Activated CD8-positive, alpha-beta memory T cell treated with anti-CD3 and anti-CD28 coated beads, Interleukin-2, amount 10 ng/mL, durations not matched to agents 7 days and 5 days (primary cell): ENCODE data around the gene NFKBIA. TPM values are rescaled to one million over a fixed set of nuclear protein-coding genes. Genes with fewer than 3 reads are reported as not detected.

Experiments
- total RNA-seq, 2 experiments: library from RNA; stranded (reverse); gene quantifications; one replicate each; pipeline ENCODE4 v1.2.3, GENCODE V29; 2021

Gene NFKBIA
- total RNA-seq, 2 experiments from 2014 or later = 82.9 to 245 TPM

Other genes with a start within 250 kb of the NFKBIA start
- 100 to 1,000 TPM; 251 to 299 TPM for gene PSMA6, start 112.4 kb downstream of the NFKBIA start, total RNA-seq
- gene INSM2, start 129.4 kb upstream of the NFKBIA start, total RNA-seq = not detected